Panc1 (cell line): ENCODE measurements around the gene TM2D3. TPM values are rescaled to one million over a fixed set of nuclear protein-coding genes. Genes with fewer than 3 reads are reported as not detected.

Experiments
- ATAC-seq: fragments of 200-7000 bp; cut with Tn5 transposase; 2 replicates; pipeline ENCODE4 v1.9.1; 2020; ENCODE audit warnings: mild to moderate bottlenecking, moderate library complexity
- BruUV-seq: library from RNA; stranded (reverse); fragments of 400-500 nt; replicated peaks from 2 replicates; lab custom pipeline; 2021; lab: Mats Ljungman, UMichigan
- CTCF ChIA-PET: fragments of 300-600 bp; sonication (Branson Sonifier 250); formaldehyde crosslinking; loops from one replicate; lab custom pipeline; 2022; ENCODE audit warnings: antibody characterized with exemption; lab: Charles Lee
- POLR2A ChIA-PET: fragments of 300-600 bp; sonication (Branson Sonifier 250); formaldehyde crosslinking; loops from one replicate; lab custom pipeline; 2022; ENCODE audit warnings: antibody characterized with exemption; lab: Charles Lee
- DNase-seq: peaks from one replicate; pipeline ENCODE4 v3.0.0-alpha.2; 2010; ENCODE audit warnings: low read depth, low spot score
- H3K27ac ChIP-seq: 2 replicates; pipeline ENCODE4 v1.5.1; 2011; ENCODE audit warnings: mild to moderate bottlenecking, low read length, inconsistent platforms
- H3K27me3 ChIP-seq: fragments of 200-500 bp; sonication (Bioruptor generic); 2 replicates; pipeline ENCODE4 v1.6.0; 2014; ENCODE audit warnings: low read length, inconsistent platforms; ENCODE audit not compliant: control insufficient read depth, insufficient read depth
- H3K36me3 ChIP-seq: fragments of 200-500 bp; sonication (Bioruptor generic); 2 replicates; pipeline ENCODE4 v1.5.1; 2014; ENCODE audit warnings: inconsistent platforms, mild to moderate bottlenecking, low read length, moderate library complexity; ENCODE audit not compliant: control insufficient read depth, insufficient read depth
- H3K4me1 ChIP-seq: 2 replicates; pipeline ENCODE4 v1.5.1; 2011; ENCODE audit warnings: inconsistent platforms, mild to moderate bottlenecking, low read length, moderate library complexity; ENCODE audit not compliant: control insufficient read depth, insufficient read depth
- H3K4me3 ChIP-seq, 2 experiments: 2 replicates each; pipeline ENCODE4 v1.5.1; 2011 to 2012; ENCODE audit warnings: low read depth in 2 of 2, low read length in 2 of 2, mild to moderate bottlenecking in 2 of 2, inconsistent platforms in 1 of 2, moderate library complexity in 1 of 2
- H3K9me3 ChIP-seq: fragments of 200-500 bp; sonication (Bioruptor generic); 2 replicates; pipeline ENCODE4 v1.5.1; 2014; ENCODE audit warnings: low read depth, mild to moderate bottlenecking, inconsistent platforms, low read length, moderate library complexity; ENCODE audit not compliant: control insufficient read depth, insufficient read depth
- CTCF ChIP-seq: fragments of 450-650 bp; IDR thresholded peaks from 2 replicates; pipeline ENCODE4 v1.5.1; 2017; ENCODE audit warnings: mild to moderate bottlenecking
- POLR2AphosphoS5 ChIP-seq: IDR thresholded peaks from 2 replicates; pipeline ENCODE4 v1.6.1; 2012; ENCODE audit warnings: mild to moderate bottlenecking, low read depth, low read length, moderate library complexity
- REST ChIP-seq, 2 experiments: IDR thresholded peaks; 2 replicates each; pipeline ENCODE4 v1.6.1; 2011 to 2012; ENCODE audit warnings: low read depth in 2 of 2, control low read depth in 1 of 2, low read length in 1 of 2, mild to moderate bottlenecking in 1 of 2, moderate library complexity in 1 of 2; ENCODE audit not compliant: insufficient read depth in 1 of 2
- SIN3A ChIP-seq: IDR thresholded peaks from 2 replicates; pipeline ENCODE4 v1.6.1; 2012; ENCODE audit warnings: low read depth, mild to moderate bottlenecking, low read length, moderate library complexity, borderline replicate concordance; ENCODE audit not compliant: insufficient read depth
- TCF7L2 ChIP-seq: IDR thresholded peaks from 2 replicates; pipeline ENCODE4 v1.6.1; 2011; ENCODE audit warnings: mild to moderate bottlenecking, low read depth, low read length, inconsistent platforms
- in situ Hi-C: cut with HindIII; loops from 2 replicates; pipeline ENCODE4 v1.10.0; 2016; ENCODE audit warnings: low sequenced_read_pairs, low pct_unique_long_range_greater_than_20kb
- intact Hi-C: fragments of 100-400 bp; cut with micrococcal nuclease; formaldehyde crosslinking; loops from one replicate; pipeline ENCODE4 v1.10.0; 2022; ENCODE audit not compliant: unreplicated experiment
- total RNA-seq: library from RNA; stranded (reverse); gene quantifications from one replicate; pipeline ENCODE4 v1.2.1, GENCODE V29; 2021; ENCODE audit not compliant: unreplicated experiment

The TM2D3 gene
- total RNA-seq, 1 experiment from 2014 or later, result 53.4 TPM

GRCh38 chr15:101623367-101624304, 28.5 kb downstream of the TM2D3 start:
- ChIA-PET POLR2A (interaction anchor here (0.6 kb wide), 1 partner anchor 16 kb away, joined by 3 read pairs; no protein-coding TSS in a partner anchor), CTCF (no interaction called here)
- no peak for ATAC-seq
- TF ChIP-seq REST (IDR thresholded peaks at IDR 0.05; ENCODE audit: insufficient read depth in 1 of 2, low read depth in 2 of 2, low read length in 1 of 2), result no peak
- TF ChIP-seq SIN3A, result no peak
- no peak for TF ChIP-seq TCF7L2
- TF ChIP-seq CTCF, result no peak
- in situ Hi-C loops, result no loop called here
- Histone ChIP-seq H3K4me1 (no peaks in the 10 kb centered on the region), H3K27ac (no peak overlapping the region), H3K9me3 (no peaks in the 10 kb centered on the region), H3K27me3 (no peaks in the 10 kb centered on the region), H3K4me3 (no peak overlapping the region), H3K36me3 (no peaks in the 10 kb centered on the region)
- intact Hi-C loops, result no loop called here
- BruUV-seq, result no TSS peak
- DNase-seq, result no peak

DNA sequence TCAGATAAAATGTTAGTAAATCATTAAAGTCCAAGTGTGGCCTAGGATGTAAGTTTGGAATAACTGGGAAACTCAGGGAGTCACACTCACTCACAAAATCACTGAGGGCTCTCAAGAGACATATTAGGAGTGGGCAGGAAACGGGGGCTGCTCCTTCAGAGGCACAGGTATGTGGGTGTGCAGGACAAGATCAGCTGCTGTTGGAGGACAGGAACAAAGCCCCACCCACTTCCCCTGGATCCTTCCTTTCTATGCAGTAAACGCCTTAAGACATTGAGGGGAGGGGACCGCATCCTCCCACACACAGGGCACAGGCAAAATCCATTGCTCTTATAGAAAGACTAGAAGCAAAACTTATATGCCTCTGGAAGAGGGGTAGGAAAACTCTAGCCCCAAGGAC, 30.2 kb downstream of the TM2D3 start:
- TF ChIP-seq SIN3A (no peak), POLR2AphosphoS5 (no peak), REST (IDR thresholded peaks at IDR 0.05; ENCODE audit: insufficient read depth in 1 of 2, low read depth in 2 of 2, low read length in 1 of 2) (no peak), CTCF (no peak), TCF7L2 (no peak)
- no peak for DNase-seq
- Histone ChIP-seq H3K9me3 (no peaks in the 10 kb centered on the region), H3K27me3 (no peaks in the 10 kb centered on the region), H3K27ac (no peak overlapping the region), H3K4me3 (no peak overlapping the region), H3K36me3 (no peaks in the 10 kb centered on the region), H3K4me1 (no peaks in the 10 kb centered on the region)
- in situ Hi-C loops, result no loop called here
- intact Hi-C loops, result no loop called here
- POLR2A ChIA-PET, result no interaction called here
- CTCF ChIA-PET, result no interaction called here
- ATAC-seq, result no peak
- BruUV-seq, result no TSS peak
